ENCODE data around the gene XPO1.

XPO1 gene

GRCh38 chr2:61439241-61440002, 98.7 kb downstream of the XPO1 start:
- no peak for TF ChIP-seq CTCF (IDR thresholded peaks at IDR 0.05; ENCODE audit: poor library complexity, severe bottlenecking)
- Histone ChIP-seq H3K27ac (ENCODE audit: poor library complexity, severe bottlenecking) (no peak overlapping the region), H3K9me3 (ENCODE audit: severe bottlenecking) (no peaks in the 10 kb centered on the region), H3K36me3 (ENCODE audit: low read depth) (peaks cover 2% of the 10 kb centered on the region; the same call in 1 of the 2 replicates), H3K27me3 (ENCODE audit: insufficient read depth, poor library complexity, severe bottlenecking) (no peaks in the 10 kb centered on the region), H3K4me3 (ENCODE audit: severe bottlenecking) (no peak overlapping the region), H3K4me1 (ENCODE audit: insufficient read depth, poor library complexity, severe bottlenecking) (no peaks in the 10 kb centered on the region)
- DNase-seq (ENCODE audit: low spot score) (no peak), ATAC-seq (ENCODE audit: low read depth) (peak; percentile 42; the same call in 1 of the 3 replicates)

DNA sequence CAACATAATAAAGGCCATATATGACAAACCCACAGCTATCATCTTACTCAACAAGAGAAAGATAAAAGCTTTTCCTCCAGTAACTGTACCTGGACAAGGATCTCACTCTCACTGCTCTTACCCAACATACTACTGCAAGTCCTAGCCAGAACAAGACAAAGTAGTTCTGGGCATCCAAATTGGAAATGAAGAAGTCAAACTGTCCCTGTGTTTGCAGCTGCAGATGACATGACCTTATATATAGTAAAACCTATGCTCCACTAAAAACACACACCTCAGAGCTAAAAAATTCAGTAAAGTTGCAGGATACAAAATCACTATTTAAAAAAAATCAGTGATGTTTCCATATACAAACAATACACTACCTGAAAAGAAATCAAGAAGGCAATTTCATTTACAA, 99.5 kb downstream of the XPO1 start:
- Histone ChIP-seq H3K4me3 (ENCODE audit: severe bottlenecking) (no peak overlapping the region), H3K27me3 (ENCODE audit: insufficient read depth, poor library complexity, severe bottlenecking) (no peaks in the 10 kb centered on the region), H3K27ac (ENCODE audit: poor library complexity, severe bottlenecking) (no peak overlapping the region), H3K9me3 (ENCODE audit: severe bottlenecking) (no peaks in the 10 kb centered on the region), H3K4me1 (ENCODE audit: insufficient read depth, poor library complexity, severe bottlenecking) (no peaks in the 10 kb centered on the region), H3K36me3 (ENCODE audit: low read depth) (no peaks in the 10 kb centered on the region)
- no peak for TF ChIP-seq CTCF (IDR thresholded peaks at IDR 0.05; ENCODE audit: poor library complexity, severe bottlenecking)
- no peak for DNase-seq (ENCODE audit: low spot score)
- no peak for ATAC-seq (ENCODE audit: low read depth)

- ATAC-seq (ENCODE audit: low read depth) (no peak), DNase-seq (ENCODE audit: low spot score) (no peak)
- TF ChIP-seq CTCF (IDR thresholded peaks at IDR 0.05; ENCODE audit: poor library complexity, severe bottlenecking): no peak
- no peaks in the 10 kb centered on the region for H3K36me3 ChIP-seq (ENCODE audit: low read depth)
- H3K27ac ChIP-seq (ENCODE audit: poor library complexity, severe bottlenecking): no peak overlapping the region
- no peaks in the 10 kb centered on the region for H3K9me3 ChIP-seq (ENCODE audit: severe bottlenecking)
- no peak overlapping the region for H3K4me3 ChIP-seq (ENCODE audit: severe bottlenecking)
- H3K27me3 ChIP-seq (ENCODE audit: insufficient read depth, poor library complexity, severe bottlenecking): no peaks in the 10 kb centered on the region
- H3K4me1 ChIP-seq (ENCODE audit: insufficient read depth, poor library complexity, severe bottlenecking): no peaks in the 10 kb centered on the region
Measured at GRCh38 chr2:61437170-61437569, 101.0 kb downstream of the XPO1 start.

GRCh38 chr2:61436092-61436491, 102.1 kb downstream of the XPO1 start:
- no peak for TF ChIP-seq CTCF (IDR thresholded peaks at IDR 0.05; ENCODE audit: poor library complexity, severe bottlenecking)
- no peak overlapping the region for H3K4me3 ChIP-seq (ENCODE audit: severe bottlenecking)
- no peaks in the 10 kb centered on the region for H3K9me3 ChIP-seq (ENCODE audit: severe bottlenecking)
- no peaks in the 10 kb centered on the region for H3K4me1 ChIP-seq (ENCODE audit: insufficient read depth, poor library complexity, severe bottlenecking)
- DNase-seq (ENCODE audit: low spot score) (no peak), ATAC-seq (ENCODE audit: low read depth) (no peak)
- no peaks in the 10 kb centered on the region for H3K36me3 ChIP-seq (ENCODE audit: low read depth)
- no peak overlapping the region for H3K27ac ChIP-seq (ENCODE audit: poor library complexity, severe bottlenecking)
- no peaks in the 10 kb centered on the region for H3K27me3 ChIP-seq (ENCODE audit: insufficient read depth, poor library complexity, severe bottlenecking)

DNA sequence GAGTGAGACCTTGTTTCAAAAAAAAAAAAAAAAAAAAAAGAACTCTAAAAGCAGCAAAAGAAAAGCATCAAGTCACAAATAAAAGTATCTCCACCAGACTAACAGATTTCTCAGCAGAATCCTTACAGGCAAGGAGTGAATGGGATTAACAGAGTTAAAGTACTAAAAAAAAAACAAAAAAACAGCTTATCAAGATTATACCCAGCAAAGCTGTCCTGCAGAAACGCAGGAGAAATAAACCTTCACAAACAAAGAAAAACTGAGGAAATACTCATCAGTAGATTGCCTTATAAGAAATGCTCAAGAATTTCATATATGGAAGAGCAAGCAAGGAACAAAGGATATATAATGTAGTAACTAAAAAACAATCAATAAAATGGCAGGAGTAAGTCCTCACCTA, 102.9 kb downstream of the XPO1 start:
- Histone ChIP-seq H3K4me1 (ENCODE audit: insufficient read depth, poor library complexity, severe bottlenecking) (no peaks in the 10 kb centered on the region), H3K4me3 (ENCODE audit: severe bottlenecking) (no peak overlapping the region), H3K9me3 (ENCODE audit: severe bottlenecking) (no peaks in the 10 kb centered on the region), H3K27ac (ENCODE audit: poor library complexity, severe bottlenecking) (no peak overlapping the region), H3K36me3 (ENCODE audit: low read depth) (no peaks in the 10 kb centered on the region), H3K27me3 (ENCODE audit: insufficient read depth, poor library complexity, severe bottlenecking) (no peaks in the 10 kb centered on the region)
- TF ChIP-seq CTCF (IDR thresholded peaks at IDR 0.05; ENCODE audit: poor library complexity, severe bottlenecking): no peak
- DNase-seq (ENCODE audit: low spot score): no peak
- no peak for ATAC-seq (ENCODE audit: low read depth)
